Panc1 (cell line): ENCODE data around the gene CAMK2B. TPM values are rescaled to one million over a fixed set of nuclear protein-coding genes. Genes with fewer than 3 reads are reported as not detected.

Experiments used
- ATAC-seq: fragments of 200-7000 bp; cut with Tn5 transposase; 2 replicates; pipeline ENCODE4 v1.9.1; 2020; ENCODE audit warnings: mild to moderate bottlenecking, moderate library complexity
- BruUV-seq: library from RNA; stranded (reverse); fragments of 400-500 nt; replicated peaks from 2 replicates; lab custom pipeline; 2021; lab: Mats Ljungman, UMichigan
- CTCF ChIA-PET: fragments of 300-600 bp; sonication (Branson Sonifier 250); formaldehyde crosslinking; loops from one replicate; lab custom pipeline; 2022; ENCODE audit warnings: antibody characterized with exemption; lab: Charles Lee
- POLR2A ChIA-PET: fragments of 300-600 bp; sonication (Branson Sonifier 250); formaldehyde crosslinking; loops from one replicate; lab custom pipeline; 2022; ENCODE audit warnings: antibody characterized with exemption; lab: Charles Lee
- DNase-seq: peaks from one replicate; pipeline ENCODE4 v3.0.0-alpha.2; 2010; ENCODE audit warnings: low read depth, low spot score
- H3K27ac ChIP-seq: 2 replicates; pipeline ENCODE4 v1.5.1; 2011; ENCODE audit warnings: mild to moderate bottlenecking, low read length, inconsistent platforms
- H3K27me3 ChIP-seq: fragments of 200-500 bp; sonication (Bioruptor generic); 2 replicates; pipeline ENCODE4 v1.6.0; 2014; ENCODE audit warnings: low read length, inconsistent platforms; ENCODE audit not compliant: control insufficient read depth, insufficient read depth
- H3K36me3 ChIP-seq: fragments of 200-500 bp; sonication (Bioruptor generic); 2 replicates; pipeline ENCODE4 v1.5.1; 2014; ENCODE audit warnings: inconsistent platforms, mild to moderate bottlenecking, low read length, moderate library complexity; ENCODE audit not compliant: control insufficient read depth, insufficient read depth
- H3K4me1 ChIP-seq: 2 replicates; pipeline ENCODE4 v1.5.1; 2011; ENCODE audit warnings: inconsistent platforms, mild to moderate bottlenecking, low read length, moderate library complexity; ENCODE audit not compliant: control insufficient read depth, insufficient read depth
- H3K4me3 ChIP-seq, 2 experiments: 2 replicates each; pipeline ENCODE4 v1.5.1; 2011 to 2012; ENCODE audit warnings: low read depth in 2 of 2, low read length in 2 of 2, mild to moderate bottlenecking in 2 of 2, inconsistent platforms in 1 of 2, moderate library complexity in 1 of 2
- H3K9me3 ChIP-seq: fragments of 200-500 bp; sonication (Bioruptor generic); 2 replicates; pipeline ENCODE4 v1.5.1; 2014; ENCODE audit warnings: low read depth, mild to moderate bottlenecking, inconsistent platforms, low read length, moderate library complexity; ENCODE audit not compliant: control insufficient read depth, insufficient read depth
- POLR2AphosphoS5 ChIP-seq: IDR thresholded peaks from 2 replicates; pipeline ENCODE4 v1.6.1; 2012; ENCODE audit warnings: mild to moderate bottlenecking, low read depth, low read length, moderate library complexity
- SIN3A ChIP-seq: IDR thresholded peaks from 2 replicates; pipeline ENCODE4 v1.6.1; 2012; ENCODE audit warnings: low read depth, mild to moderate bottlenecking, low read length, moderate library complexity, borderline replicate concordance; ENCODE audit not compliant: insufficient read depth
- TCF7L2 ChIP-seq: IDR thresholded peaks from 2 replicates; pipeline ENCODE4 v1.6.1; 2011; ENCODE audit warnings: mild to moderate bottlenecking, low read depth, low read length, inconsistent platforms
- in situ Hi-C: cut with HindIII; loops from 2 replicates; pipeline ENCODE4 v1.10.0; 2016; ENCODE audit warnings: low sequenced_read_pairs, low pct_unique_long_range_greater_than_20kb
- intact Hi-C: fragments of 100-400 bp; cut with micrococcal nuclease; formaldehyde crosslinking; loops from one replicate; pipeline ENCODE4 v1.10.0; 2022; ENCODE audit not compliant: unreplicated experiment
- total RNA-seq: library from RNA; stranded (reverse); gene quantifications from one replicate; pipeline ENCODE4 v1.2.1, GENCODE V29; 2021; ENCODE audit not compliant: unreplicated experiment
- TF ChIP-seq, protein P1 (sequence below): fragments of 450-650 bp; IDR thresholded peaks from 2 replicates; pipeline ENCODE4 v1.5.1; 2017; ENCODE audit warnings: mild to moderate bottlenecking
- TF ChIP-seq, protein P2 (sequence below), 2 experiments: IDR thresholded peaks; 2 replicates each; pipeline ENCODE4 v1.6.1; 2011 to 2012; ENCODE audit warnings: low read depth in 2 of 2, control low read depth in 1 of 2, low read length in 1 of 2, mild to moderate bottlenecking in 1 of 2, moderate library complexity in 1 of 2; ENCODE audit not compliant: insufficient read depth in 1 of 2

CAMK2B gene
- total RNA-seq, 1 experiment from 2014 or later = 0.26 TPM

GRCh38 chr7:44289341-44290251 is 35.8 kb downstream of the CAMK2B start:
- peaks cover 15% of the 10 kb centered on the region for H3K27me3 ChIP-seq
- BruUV-seq = no TSS peak
- H3K9me3 ChIP-seq = no peaks in the 10 kb centered on the region
- intact Hi-C loops (no loop called here), in situ Hi-C loops (no loop called here)
- DNase-seq (no peak), ATAC-seq (no peak)
- POLR2A ChIA-PET = no interaction called here
- no peak for TF ChIP-seq TCF7L2
- TF ChIP-seq SIN3A = no peak
- TF ChIP-seq, protein P1, sequence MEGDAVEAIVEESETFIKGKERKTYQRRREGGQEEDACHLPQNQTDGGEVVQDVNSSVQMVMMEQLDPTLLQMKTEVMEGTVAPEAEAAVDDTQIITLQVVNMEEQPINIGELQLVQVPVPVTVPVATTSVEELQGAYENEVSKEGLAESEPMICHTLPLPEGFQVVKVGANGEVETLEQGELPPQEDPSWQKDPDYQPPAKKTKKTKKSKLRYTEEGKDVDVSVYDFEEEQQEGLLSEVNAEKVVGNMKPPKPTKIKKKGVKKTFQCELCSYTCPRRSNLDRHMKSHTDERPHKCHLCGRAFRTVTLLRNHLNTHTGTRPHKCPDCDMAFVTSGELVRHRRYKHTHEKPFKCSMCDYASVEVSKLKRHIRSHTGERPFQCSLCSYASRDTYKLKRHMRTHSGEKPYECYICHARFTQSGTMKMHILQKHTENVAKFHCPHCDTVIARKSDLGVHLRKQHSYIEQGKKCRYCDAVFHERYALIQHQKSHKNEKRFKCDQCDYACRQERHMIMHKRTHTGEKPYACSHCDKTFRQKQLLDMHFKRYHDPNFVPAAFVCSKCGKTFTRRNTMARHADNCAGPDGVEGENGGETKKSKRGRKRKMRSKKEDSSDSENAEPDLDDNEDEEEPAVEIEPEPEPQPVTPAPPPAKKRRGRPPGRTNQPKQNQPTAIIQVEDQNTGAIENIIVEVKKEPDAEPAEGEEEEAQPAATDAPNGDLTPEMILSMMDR = no peak
- TF ChIP-seq POLR2AphosphoS5 = no peak
- TF ChIP-seq, protein P2, sequence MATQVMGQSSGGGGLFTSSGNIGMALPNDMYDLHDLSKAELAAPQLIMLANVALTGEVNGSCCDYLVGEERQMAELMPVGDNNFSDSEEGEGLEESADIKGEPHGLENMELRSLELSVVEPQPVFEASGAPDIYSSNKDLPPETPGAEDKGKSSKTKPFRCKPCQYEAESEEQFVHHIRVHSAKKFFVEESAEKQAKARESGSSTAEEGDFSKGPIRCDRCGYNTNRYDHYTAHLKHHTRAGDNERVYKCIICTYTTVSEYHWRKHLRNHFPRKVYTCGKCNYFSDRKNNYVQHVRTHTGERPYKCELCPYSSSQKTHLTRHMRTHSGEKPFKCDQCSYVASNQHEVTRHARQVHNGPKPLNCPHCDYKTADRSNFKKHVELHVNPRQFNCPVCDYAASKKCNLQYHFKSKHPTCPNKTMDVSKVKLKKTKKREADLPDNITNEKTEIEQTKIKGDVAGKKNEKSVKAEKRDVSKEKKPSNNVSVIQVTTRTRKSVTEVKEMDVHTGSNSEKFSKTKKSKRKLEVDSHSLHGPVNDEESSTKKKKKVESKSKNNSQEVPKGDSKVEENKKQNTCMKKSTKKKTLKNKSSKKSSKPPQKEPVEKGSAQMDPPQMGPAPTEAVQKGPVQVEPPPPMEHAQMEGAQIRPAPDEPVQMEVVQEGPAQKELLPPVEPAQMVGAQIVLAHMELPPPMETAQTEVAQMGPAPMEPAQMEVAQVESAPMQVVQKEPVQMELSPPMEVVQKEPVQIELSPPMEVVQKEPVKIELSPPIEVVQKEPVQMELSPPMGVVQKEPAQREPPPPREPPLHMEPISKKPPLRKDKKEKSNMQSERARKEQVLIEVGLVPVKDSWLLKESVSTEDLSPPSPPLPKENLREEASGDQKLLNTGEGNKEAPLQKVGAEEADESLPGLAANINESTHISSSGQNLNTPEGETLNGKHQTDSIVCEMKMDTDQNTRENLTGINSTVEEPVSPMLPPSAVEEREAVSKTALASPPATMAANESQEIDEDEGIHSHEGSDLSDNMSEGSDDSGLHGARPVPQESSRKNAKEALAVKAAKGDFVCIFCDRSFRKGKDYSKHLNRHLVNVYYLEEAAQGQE (IDR thresholded peaks at IDR 0.05; ENCODE audit: insufficient read depth in 1 of 2, low read depth in 2 of 2, low read length in 1 of 2) = no peak
- no peak overlapping the region for H3K27ac ChIP-seq
- H3K4me3 ChIP-seq = no peak overlapping the region
- CTCF ChIA-PET = interaction anchor here (0.6 kb wide), 1 partner anchor 197 kb away, joined by 4 read pairs; no protein-coding TSS in a partner anchor
- no peaks in the 10 kb centered on the region for H3K4me1 ChIP-seq
- no peaks in the 10 kb centered on the region for H3K36me3 ChIP-seq

DNA sequence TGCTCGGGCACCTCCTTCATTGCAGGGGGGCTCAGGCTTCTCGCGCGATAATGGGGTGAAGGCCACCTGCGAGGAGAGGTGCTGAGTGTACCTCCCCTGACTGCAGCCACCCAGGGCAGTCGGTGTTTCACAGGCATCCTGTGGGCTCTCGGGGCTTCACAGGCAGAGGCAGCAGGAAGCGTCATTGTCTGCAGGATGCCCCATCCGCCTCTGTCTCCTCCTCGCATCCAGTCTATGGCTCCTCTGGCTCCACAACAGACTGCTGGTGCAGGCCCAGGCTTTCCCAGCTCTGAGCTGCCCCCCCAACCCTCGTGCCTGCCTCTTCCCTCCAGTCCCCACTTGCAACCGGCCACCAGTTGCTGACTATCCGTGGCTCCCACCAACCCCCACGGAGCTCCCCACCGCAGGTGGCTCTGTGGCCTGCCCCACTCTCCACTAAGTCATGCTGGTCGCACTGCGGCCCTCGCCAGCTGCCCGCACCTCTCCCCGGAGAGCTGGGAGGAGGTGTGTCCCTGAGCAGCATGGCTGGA is 36.5 kb downstream of the CAMK2B start:
- in situ Hi-C loops (no loop called here), intact Hi-C loops (no loop called here)
- DNase-seq (no peak), ATAC-seq (no peak)
- Histone ChIP-seq H3K27ac (no peak overlapping the region), H3K36me3 (no peaks in the 10 kb centered on the region), H3K4me3 (no peak overlapping the region), H3K9me3 (no peaks in the 10 kb centered on the region), H3K27me3 (peaks cover 13% of the 10 kb centered on the region), H3K4me1 (no peaks in the 10 kb centered on the region)
- TF ChIP-seq, protein P2 (IDR thresholded peaks at IDR 0.05; ENCODE audit: insufficient read depth in 1 of 2, low read depth in 2 of 2, low read length in 1 of 2) = no peak
- TF ChIP-seq TCF7L2 = no peak
- no peak for TF ChIP-seq SIN3A
- TF ChIP-seq, protein P1 = no peak
- TF ChIP-seq POLR2AphosphoS5 = no peak
- ChIA-PET POLR2A (no interaction called here), CTCF (interaction anchor here (0.6 kb wide), 1 partner anchor 198 kb away, joined by 4 read pairs; no protein-coding TSS in a partner anchor)
- no TSS peak for BruUV-seq
